ENCODE data around the gene EPC1.

EPC1 gene

GRCh38 chr10:32317795-32318357, 29.1 kb downstream of the EPC1 start:
- Histone ChIP-seq H3K27ac (ENCODE audit: low read depth, low read length) (no peak overlapping the region), H3K36me3 (ENCODE audit: insufficient read depth, low read length) (no peaks in the 10 kb centered on the region), H2AFZ (ENCODE audit: low read length, unreplicated experiment) (no peak overlapping the region), H3K27me3 (ENCODE audit: insufficient read depth, low read length) (no peaks in the 10 kb centered on the region), H3K4me1 (ENCODE audit: control insufficient read depth, insufficient read depth, low read length, unreplicated experiment) (peaks cover 17% of the 10 kb centered on the region), H3K79me2 (ENCODE audit: control insufficient read depth, insufficient read depth, low read length, unreplicated experiment) (peaks cover 93% of the 10 kb centered on the region), H3K4me3 (ENCODE audit: low read depth, low read length) (no peak overlapping the region)

DNA sequence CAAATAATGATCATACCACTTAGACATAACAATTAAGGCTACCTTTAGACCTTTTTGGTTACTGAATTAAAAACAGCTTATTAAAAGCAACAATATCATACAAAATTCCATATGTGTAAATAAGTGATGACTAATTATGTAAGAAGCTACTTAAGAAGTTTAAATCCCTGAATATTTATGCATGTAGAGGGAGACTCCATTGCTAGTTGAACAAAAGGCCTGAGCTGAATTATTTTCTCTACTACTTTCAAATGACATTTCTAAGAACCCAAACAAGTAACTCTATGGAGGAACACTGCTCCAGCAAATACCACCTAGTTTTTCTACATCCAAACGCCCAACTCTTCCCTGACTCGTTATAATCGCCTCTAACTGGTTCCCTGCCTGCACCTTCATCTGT, 31.5 kb downstream of the EPC1 start:
- Histone ChIP-seq H3K79me2 (ENCODE audit: control insufficient read depth, insufficient read depth, low read length, unreplicated experiment) (peaks cover 88% of the 10 kb centered on the region), H3K27ac (ENCODE audit: low read depth, low read length) (no peak overlapping the region), H3K36me3 (ENCODE audit: insufficient read depth, low read length) (no peaks in the 10 kb centered on the region), H3K27me3 (ENCODE audit: insufficient read depth, low read length) (no peaks in the 10 kb centered on the region), H3K4me3 (ENCODE audit: low read depth, low read length) (no peak overlapping the region), H3K4me1 (ENCODE audit: control insufficient read depth, insufficient read depth, low read length, unreplicated experiment) (peaks cover 17% of the 10 kb centered on the region), H2AFZ (ENCODE audit: low read length, unreplicated experiment) (no peak overlapping the region)

- H3K36me3 ChIP-seq (ENCODE audit: insufficient read depth, low read length), result no peaks in the 10 kb centered on the region
- no peak overlapping the region for H2AFZ ChIP-seq (ENCODE audit: low read length, unreplicated experiment)
- peaks cover 89% of the 10 kb centered on the region for H3K79me2 ChIP-seq (ENCODE audit: control insufficient read depth, insufficient read depth, low read length, unreplicated experiment)
- H3K27ac ChIP-seq (ENCODE audit: low read depth, low read length), result no peak overlapping the region
- H3K4me3 ChIP-seq (ENCODE audit: low read depth, low read length), result no peak overlapping the region
- peaks cover 17% of the 10 kb centered on the region for H3K4me1 ChIP-seq (ENCODE audit: control insufficient read depth, insufficient read depth, low read length, unreplicated experiment)
- H3K27me3 ChIP-seq (ENCODE audit: insufficient read depth, low read length), result no peaks in the 10 kb centered on the region
These were observed 32.4 kb downstream of the EPC1 start for GRCh38 chr10:32314588-32314987.

DNA sequence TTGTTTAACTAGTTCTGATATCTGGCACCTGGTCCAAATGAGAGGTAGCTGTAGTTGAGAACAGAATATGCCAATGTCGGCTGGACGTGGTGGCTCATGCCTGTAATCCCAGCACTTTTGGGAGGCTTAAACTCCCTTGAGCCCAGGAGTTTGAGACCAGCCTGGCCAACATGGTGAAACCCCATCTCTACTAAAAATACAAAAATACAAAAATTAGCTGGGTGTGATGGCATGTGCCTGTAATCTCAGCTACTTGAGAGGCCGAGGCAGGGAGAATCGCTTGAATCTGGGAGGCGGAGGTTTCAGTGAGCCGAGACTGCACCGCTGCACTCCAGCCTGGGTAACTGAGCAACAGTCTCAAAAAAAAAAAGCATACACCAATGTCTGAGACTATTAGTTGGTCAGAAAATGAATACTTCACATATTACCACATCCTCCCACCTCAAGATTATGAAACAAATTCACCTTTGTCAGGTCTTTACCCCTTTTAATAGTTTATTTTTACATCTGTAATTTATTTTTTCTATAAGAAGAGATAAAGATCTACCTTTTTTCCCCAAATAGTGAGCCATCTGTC, 38.8 kb downstream of the EPC1 start:
- Histone ChIP-seq H3K36me3 (ENCODE audit: insufficient read depth, low read length) (peaks cover 15% of the 10 kb centered on the region), H3K27me3 (ENCODE audit: insufficient read depth, low read length) (no peaks in the 10 kb centered on the region), H3K79me2 (ENCODE audit: control insufficient read depth, insufficient read depth, low read length, unreplicated experiment) (peaks cover 80% of the 10 kb centered on the region), H3K27ac (ENCODE audit: low read depth, low read length) (no peak overlapping the region), H2AFZ (ENCODE audit: low read length, unreplicated experiment) (no peak overlapping the region), H3K4me3 (ENCODE audit: low read depth, low read length) (no peak overlapping the region), H3K4me1 (ENCODE audit: control insufficient read depth, insufficient read depth, low read length, unreplicated experiment) (peaks cover 6% of the 10 kb centered on the region)

- no peak overlapping the region for H3K27ac ChIP-seq (ENCODE audit: low read depth, low read length)
- no peak overlapping the region for H2AFZ ChIP-seq (ENCODE audit: low read length, unreplicated experiment)
- peaks cover 17% of the 10 kb centered on the region for H3K36me3 ChIP-seq (ENCODE audit: insufficient read depth, low read length)
- H3K27me3 ChIP-seq (ENCODE audit: insufficient read depth, low read length), result no peaks in the 10 kb centered on the region
- peaks cover 6% of the 10 kb centered on the region for H3K4me1 ChIP-seq (ENCODE audit: control insufficient read depth, insufficient read depth, low read length, unreplicated experiment)
- peaks cover 78% of the 10 kb centered on the region for H3K79me2 ChIP-seq (ENCODE audit: control insufficient read depth, insufficient read depth, low read length, unreplicated experiment)
- no peak overlapping the region for H3K4me3 ChIP-seq (ENCODE audit: low read depth, low read length)
These were observed 39.3 kb downstream of the EPC1 start for GRCh38 chr10:32307609-32308008.

DNA sequence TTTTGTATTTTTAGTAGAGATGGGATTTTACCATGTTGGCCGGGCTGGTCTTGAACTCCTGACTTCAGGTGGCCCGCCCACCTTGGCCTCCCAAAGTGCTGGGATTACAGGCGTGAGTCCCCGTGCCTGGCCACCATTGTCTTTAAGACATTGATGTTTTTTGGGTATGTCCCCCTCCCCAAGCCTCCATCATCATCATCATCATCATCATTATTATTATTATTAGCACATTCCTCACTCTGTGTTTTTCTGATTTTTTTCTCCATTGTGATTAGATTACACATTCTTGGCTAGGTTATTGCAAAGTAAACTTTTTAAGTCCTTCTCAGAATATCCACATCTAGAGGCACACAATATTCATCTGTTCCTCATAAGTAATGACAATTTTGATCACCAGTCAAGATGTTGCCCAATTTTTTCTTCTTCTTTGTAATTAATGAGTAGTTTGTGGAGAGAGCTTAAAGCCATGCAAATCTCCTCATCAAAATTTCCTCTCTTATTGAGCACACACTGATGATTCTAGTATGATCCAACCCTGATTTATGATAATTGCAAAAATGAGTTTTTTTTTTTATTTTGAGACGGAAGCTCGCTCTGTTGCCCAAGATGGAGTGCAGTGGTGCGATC, 47.5 kb downstream of the EPC1 start:
- H3K36me3 ChIP-seq (ENCODE audit: insufficient read depth, low read length), result peaks cover 11% of the 10 kb centered on the region

DNA sequence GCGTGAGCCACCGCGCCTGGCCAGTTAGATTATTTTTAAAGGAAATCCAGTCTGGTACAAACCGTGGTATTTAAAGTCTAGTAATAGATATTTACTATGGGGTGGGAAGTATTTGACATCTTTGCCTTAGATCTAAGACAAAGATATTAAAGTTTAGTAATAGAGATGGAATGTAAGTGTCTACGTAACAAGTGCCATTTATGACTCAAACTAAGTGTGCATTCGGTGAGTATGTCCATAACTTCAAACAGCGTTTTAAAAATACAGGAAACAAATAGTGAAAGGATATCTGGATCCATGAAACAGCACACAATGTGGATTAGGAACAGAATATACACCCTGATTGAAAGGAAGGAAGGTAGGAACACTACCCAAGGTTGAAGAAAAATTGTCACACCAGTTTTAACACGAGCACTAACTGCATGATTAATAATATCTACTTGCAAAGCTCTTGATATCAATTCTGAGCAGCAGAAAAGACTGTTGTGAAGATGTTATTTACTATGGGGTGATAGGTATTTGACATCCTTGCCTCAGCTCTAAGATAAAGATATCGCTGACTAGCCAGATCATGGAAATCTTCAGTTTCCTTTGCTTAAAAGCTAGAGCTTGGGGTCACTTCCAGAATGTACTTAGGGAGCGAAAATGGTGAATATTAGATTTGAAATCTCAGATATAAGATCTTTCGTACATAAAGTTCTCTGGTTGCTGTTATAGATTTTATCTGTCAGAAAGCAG, 48.7 kb downstream of the EPC1 start:
- Histone ChIP-seq H2AFZ (ENCODE audit: low read length, unreplicated experiment) (no peak overlapping the region), H3K36me3 (ENCODE audit: insufficient read depth, low read length) (peaks cover 4% of the 10 kb centered on the region), H3K79me2 (ENCODE audit: control insufficient read depth, insufficient read depth, low read length, unreplicated experiment) (peaks cover 52% of the 10 kb centered on the region), H3K4me1 (ENCODE audit: control insufficient read depth, insufficient read depth, low read length, unreplicated experiment) (peaks cover 16% of the 10 kb centered on the region), H3K4me3 (ENCODE audit: low read depth, low read length) (0 out of 2 replicates have a peak overlapping the region, but pooled peaks have one; percentile 4), H3K27ac (ENCODE audit: low read depth, low read length) (peak overlapping the region; percentile 78), H3K27me3 (ENCODE audit: insufficient read depth, low read length) (no peaks in the 10 kb centered on the region)

More for the DNA sequence above, 47.5 kb downstream of the EPC1 start:
- H3K79me2 ChIP-seq (ENCODE audit: control insufficient read depth, insufficient read depth, low read length, unreplicated experiment), result peaks cover 60% of the 10 kb centered on the region
- H3K27me3 ChIP-seq (ENCODE audit: insufficient read depth, low read length), result no peaks in the 10 kb centered on the region
- H3K4me3 ChIP-seq (ENCODE audit: low read depth, low read length), result no peak overlapping the region
- H3K27ac ChIP-seq (ENCODE audit: low read depth, low read length), result peak overlapping the region; percentile 78
- peaks cover 16% of the 10 kb centered on the region for H3K4me1 ChIP-seq (ENCODE audit: control insufficient read depth, insufficient read depth, low read length, unreplicated experiment)
- no peak overlapping the region for H2AFZ ChIP-seq (ENCODE audit: low read length, unreplicated experiment)

DNA sequence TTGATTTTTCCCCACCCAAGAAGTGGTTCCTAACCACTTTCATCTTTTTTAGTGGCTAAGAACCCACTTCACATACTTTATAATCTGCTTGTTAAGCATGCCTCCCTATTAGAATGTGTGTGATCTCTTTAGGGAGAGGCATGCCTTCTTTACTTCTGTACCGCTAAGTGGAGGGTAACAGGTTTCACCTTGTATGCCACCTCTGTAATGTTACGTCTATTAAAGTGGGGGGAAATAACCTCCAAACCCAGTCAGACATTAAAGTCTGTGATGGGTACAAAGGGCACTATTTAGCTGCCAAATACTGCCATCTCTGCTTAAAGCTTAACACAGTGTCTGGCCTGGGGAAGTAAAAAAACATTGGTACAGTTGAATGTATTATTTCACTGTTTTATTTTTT, 51.9 kb downstream of the EPC1 start:
- H3K4me1 ChIP-seq (ENCODE audit: control insufficient read depth, insufficient read depth, low read length, unreplicated experiment), result peaks cover 16% of the 10 kb centered on the region
- peaks cover 31% of the 10 kb centered on the region for H3K79me2 ChIP-seq (ENCODE audit: control insufficient read depth, insufficient read depth, low read length, unreplicated experiment)
- H2AFZ ChIP-seq (ENCODE audit: low read length, unreplicated experiment), result no peak overlapping the region
- no peak overlapping the region for H3K4me3 ChIP-seq (ENCODE audit: low read depth, low read length)
- H3K36me3 ChIP-seq (ENCODE audit: insufficient read depth, low read length), result peaks cover 3% of the 10 kb centered on the region; the same call in 1 of the 2 replicates
- H3K27ac ChIP-seq (ENCODE audit: low read depth, low read length), result no peak overlapping the region
- H3K27me3 ChIP-seq (ENCODE audit: insufficient read depth, low read length), result no peaks in the 10 kb centered on the region

GRCh38 chr10:32293581-32293980, 53.4 kb downstream of the EPC1 start:
- Histone ChIP-seq H3K27me3 (ENCODE audit: insufficient read depth, low read length) (no peaks in the 10 kb centered on the region), H3K36me3 (ENCODE audit: insufficient read depth, low read length) (peaks cover 3% of the 10 kb centered on the region; the same call in 1 of the 2 replicates), H2AFZ (ENCODE audit: low read length, unreplicated experiment) (no peak overlapping the region), H3K4me1 (ENCODE audit: control insufficient read depth, insufficient read depth, low read length, unreplicated experiment) (peaks cover 5% of the 10 kb centered on the region), H3K27ac (ENCODE audit: low read depth, low read length) (no peak overlapping the region), H3K79me2 (ENCODE audit: control insufficient read depth, insufficient read depth, low read length, unreplicated experiment) (peaks cover 27% of the 10 kb centered on the region), H3K4me3 (ENCODE audit: low read depth, low read length) (no peak overlapping the region)

DNA sequence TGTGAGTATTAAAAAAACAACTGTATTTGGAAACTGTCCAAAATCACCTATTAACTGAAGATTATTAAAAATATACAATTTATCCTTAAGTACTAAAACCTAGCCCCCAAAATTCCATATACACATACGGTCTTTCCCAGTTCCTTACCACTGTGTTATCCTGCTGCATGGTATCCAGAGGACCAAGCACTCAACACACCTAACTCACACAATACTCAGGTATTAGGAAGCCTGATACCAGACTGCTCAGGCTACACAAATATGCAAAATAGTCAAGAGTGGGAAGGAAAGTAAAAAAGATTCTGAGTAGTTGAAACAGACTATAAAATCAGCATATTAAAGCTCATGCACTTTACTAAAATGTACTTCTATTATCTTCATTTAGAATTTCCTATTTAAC, 67.2 kb downstream of the EPC1 start:
- Histone ChIP-seq H3K27me3 (ENCODE audit: insufficient read depth, low read length) (no peaks in the 10 kb centered on the region), H3K79me2 (ENCODE audit: control insufficient read depth, insufficient read depth, low read length, unreplicated experiment) (peaks cover 3% of the 10 kb centered on the region), H3K4me3 (ENCODE audit: low read depth, low read length) (no peak overlapping the region), H2AFZ (ENCODE audit: low read length, unreplicated experiment) (no peak overlapping the region), H3K4me1 (ENCODE audit: control insufficient read depth, insufficient read depth, low read length, unreplicated experiment) (no peaks in the 10 kb centered on the region), H3K27ac (ENCODE audit: low read depth, low read length) (no peak overlapping the region), H3K36me3 (ENCODE audit: insufficient read depth, low read length) (peaks cover 12% of the 10 kb centered on the region)
